Mesenchymal stem cell (in vitro differentiated cells and primary cell): ENCODE measurements around the gene ZFP36L1.

Source experiments
- DNase-seq: peaks from one replicate; pipeline ENCODE4 v3.0.0-alpha.2; 2013
- H2AFZ ChIP-seq: one replicate; pipeline ENCODE4 v1.6.1; 2013; ENCODE audit warnings: low read depth, mild to moderate bottlenecking, control low read depth, inconsistent platforms, low read length, moderate library complexity
- H2AK5ac ChIP-seq: 2 replicates; pipeline ENCODE4 v1.6.1; 2013; ENCODE audit warnings: low read length, moderate library complexity, mild to moderate bottlenecking, inconsistent platforms; ENCODE audit not compliant: severe bottlenecking
- H2BK120ac ChIP-seq: one replicate; pipeline ENCODE4 v1.6.1; 2013; ENCODE audit warnings: low read depth, mild to moderate bottlenecking, inconsistent platforms, low read length, moderate library complexity
- H2BK12ac ChIP-seq, 2 experiments: one replicate each; pipeline ENCODE4 v1.6.1; 2013; ENCODE audit warnings: inconsistent platforms in 2 of 2, low read length in 2 of 2, mild to moderate bottlenecking in 2 of 2, moderate library complexity in 2 of 2, control low read depth in 1 of 2
- H2BK15ac ChIP-seq: one replicate; pipeline ENCODE4 v1.6.1; 2013; ENCODE audit warnings: mild to moderate bottlenecking, low read depth, inconsistent platforms; ENCODE audit not compliant: poor library complexity, severe bottlenecking
- H2BK5ac ChIP-seq: 2 replicates; pipeline ENCODE4 v1.6.1; 2013; ENCODE audit warnings: low read depth, mild to moderate bottlenecking, low read length, control low read depth, inconsistent platforms; ENCODE audit not compliant: poor library complexity, severe bottlenecking
- H3K14ac ChIP-seq, 2 experiments: one replicate each; pipeline ENCODE4 v1.6.1; 2013; ENCODE audit warnings: inconsistent platforms in 2 of 2, low read length in 2 of 2, control low read depth in 1 of 2, mild to moderate bottlenecking in 1 of 2, moderate library complexity in 1 of 2
- H3K18ac ChIP-seq, 2 experiments: one replicate each; pipeline ENCODE4 v1.6.1; 2013; ENCODE audit warnings: inconsistent platforms in 2 of 2, low read length in 2 of 2, control low read depth in 1 of 2, low read depth in 1 of 2, mild to moderate bottlenecking in 1 of 2
- H3K23ac ChIP-seq, 2 experiments: one replicate each; pipeline ENCODE4 v1.6.1; 2013; ENCODE audit warnings: inconsistent platforms in 2 of 2, low read length in 2 of 2, mild to moderate bottlenecking in 2 of 2, moderate library complexity in 2 of 2, control low read depth in 1 of 2
- H3K27ac ChIP-seq: 2 replicates; pipeline ENCODE4 v1.5.1; 2013; ENCODE audit warnings: mild to moderate bottlenecking, moderate library complexity, low read length, control low read depth, inconsistent platforms; ENCODE audit not compliant: poor library complexity, severe bottlenecking
- H3K27me3 ChIP-seq, 2 experiments: 2 replicates each; pipeline versions ENCODE4 v1.6.1 to v1.7.0; 2013; ENCODE audit warnings: low read length in 2 of 2, mild to moderate bottlenecking in 2 of 2, moderate library complexity in 2 of 2, control low read depth in 1 of 2, inconsistent platforms in 1 of 2; ENCODE audit not compliant: control insufficient read depth in 1 of 2, insufficient read depth in 1 of 2
- H3K36me3 ChIP-seq, 2 experiments: 2 replicates each; pipeline versions ENCODE4 v1.6.1 to v1.7.0; 2013; ENCODE audit warnings: low read length in 2 of 2, control low read depth in 1 of 2, inconsistent platforms in 1 of 2, low read depth in 1 of 2, mild to moderate bottlenecking in 1 of 2; ENCODE audit not compliant: insufficient read depth in 2 of 2, control insufficient read depth in 1 of 2
- H3K4ac ChIP-seq, 2 experiments: one replicate each; pipeline ENCODE4 v1.6.1; 2013; ENCODE audit warnings: inconsistent platforms in 2 of 2, low read length in 2 of 2, mild to moderate bottlenecking in 2 of 2, moderate library complexity in 2 of 2, control low read depth in 1 of 2, low read depth in 1 of 2
- H3K4me1 ChIP-seq: 2 replicates; pipeline ENCODE4 v1.6.1; 2013; ENCODE audit warnings: low read depth, low read length, control low read depth; ENCODE audit not compliant: control insufficient read depth, insufficient read depth
- H3K4me2 ChIP-seq: 2 replicates; pipeline ENCODE4 v1.6.1; 2013; ENCODE audit warnings: low read length, mild to moderate bottlenecking, inconsistent platforms; ENCODE audit not compliant: poor library complexity, severe bottlenecking
- H3K4me3 ChIP-seq, 2 experiments: 2 replicates each; pipeline versions ENCODE4 v1.5.1 to v1.7.0; 2013; ENCODE audit warnings: low read length in 2 of 2, mild to moderate bottlenecking in 2 of 2, control low read depth in 1 of 2, low read depth in 1 of 2; ENCODE audit not compliant: insufficient read depth in 1 of 2
- H3K79me1 ChIP-seq: replicated peaks from 2 replicates; pipeline ENCODE4 v1.6.1; 2013; ENCODE audit warnings: mild to moderate bottlenecking, control low read depth, low read length, inconsistent platforms; ENCODE audit not compliant: poor library complexity, severe bottlenecking
- H3K9ac ChIP-seq: 2 replicates; pipeline ENCODE4 v1.7.0; 2013; ENCODE audit warnings: mild to moderate bottlenecking, low read length, moderate library complexity
- H3K9me3 ChIP-seq: 2 replicates; pipeline ENCODE4 v1.7.0; 2013; ENCODE audit warnings: mild to moderate bottlenecking, low read length; ENCODE audit not compliant: control insufficient read depth
- H4K8ac ChIP-seq: one replicate; pipeline ENCODE4 v1.6.1; 2013; ENCODE audit warnings: inconsistent platforms, mild to moderate bottlenecking, low read length, moderate library complexity
- H4K91ac ChIP-seq: one replicate; pipeline ENCODE4 v1.6.1; 2013; ENCODE audit warnings: mild to moderate bottlenecking, low read length, inconsistent platforms
- WGBS: methylation state at CpG from one replicate; pipeline ENCODE4 v1.1.7; 2013; ENCODE audit warnings: mixed read lengths; 5-methylcytosine and 5-hydroxymethylcytosine counted together

Gene ZFP36L1

GRCh38 chr14:68822132-68822651 lies 29.3 kb upstream of the ZFP36L1 start:
- Histone ChIP-seq H4K91ac (peak overlapping the region; percentile 6), H3K27me3 (no peaks in the 10 kb centered on the region), H3K23ac (peak overlapping the region in 1 of 2 experiments; percentile 30), H2AFZ (no peak overlapping the region), H3K9ac (no peak overlapping the region), H3K4ac (no peak overlapping the region), H2BK120ac (no peak overlapping the region), H3K4me3 (no peak overlapping the region), H4K8ac (no peak overlapping the region), H3K18ac (peak overlapping the region in 1 of 2 experiments; percentile 29), H3K36me3 (no peaks in the 10 kb centered on the region), H3K9me3 (no peaks in the 10 kb centered on the region), H3K4me2 (no peak overlapping the region), H3K14ac (peak overlapping the region in 1 of 2 experiments; percentile 66), H3K27ac (no peak overlapping the region), H2BK5ac (no peak overlapping the region), H2AK5ac (peak overlapping the region; percentile 44), H3K79me1 (peaks cover 7% of the 10 kb centered on the region), H2BK12ac (peak overlapping the region in 1 of 2 experiments; percentile 61), H3K4me1 (peaks cover 27% of the 10 kb centered on the region), H2BK15ac (no peak overlapping the region)
- no peak for DNase-seq
- 78% methylated on average over 4 of the region's 4 CpGs for WGBS

- Histone ChIP-seq H3K36me3 (no peaks in the 10 kb centered on the region), H4K8ac (peak overlapping the region; percentile 16), H2BK15ac (peak overlapping the region; percentile 12), H3K18ac (peak overlapping the region in 1 of 2 experiments; percentile 25), H3K79me1 (peaks cover 7% of the 10 kb centered on the region), H3K4me1 (peaks cover 38% of the 10 kb centered on the region), H3K9ac (no peak overlapping the region), H2AK5ac (no peak overlapping the region), H2BK5ac (no peak overlapping the region), H2BK120ac (peak overlapping the region; percentile 11), H3K4ac (peak overlapping the region in 1 of 2 experiments; percentile 39), H2AFZ (no peak overlapping the region), H3K23ac (no peak overlapping the region), H4K91ac (peak overlapping the region; percentile 67), H3K4me3 (no peak overlapping the region), H3K4me2 (no peak overlapping the region), H3K27me3 (no peaks in the 10 kb centered on the region), H2BK12ac (peak overlapping the region; percentile 51 to 72), H3K14ac (no peak overlapping the region), H3K27ac (no peak overlapping the region), H3K9me3 (no peaks in the 10 kb centered on the region)
- DNase-seq, result no peak
- 92% methylated on average over 18 of the region's 18 CpGs for WGBS
These were observed 28.3 kb upstream of the ZFP36L1 start for GRCh38 chr14:68820999-68821683.

GRCh38 chr14:68820536-68820935 lies 27.7 kb upstream of the ZFP36L1 start:
- no peak overlapping the region for H2BK15ac ChIP-seq
- H2BK12ac ChIP-seq, result peak overlapping the region in 1 of 2 experiments; percentile 51
- H4K8ac ChIP-seq, result no peak overlapping the region
- no peak overlapping the region for H2AK5ac ChIP-seq
- no peaks in the 10 kb centered on the region for H3K9me3 ChIP-seq
- peak overlapping the region in 1 of 2 experiments; percentile 39 for H3K4ac ChIP-seq
- no peak overlapping the region for H2BK5ac ChIP-seq
- H3K27me3 ChIP-seq, result no peaks in the 10 kb centered on the region
- H4K91ac ChIP-seq, result no peak overlapping the region
- no peak overlapping the region for H3K18ac ChIP-seq
- H2AFZ ChIP-seq, result no peak overlapping the region
- no peak overlapping the region for H3K9ac ChIP-seq
- peaks cover 43% of the 10 kb centered on the region for H3K4me1 ChIP-seq
- peaks cover 10% of the 10 kb centered on the region for H3K79me1 ChIP-seq
- DNase-seq, result no peak
- H3K14ac ChIP-seq, result no peak overlapping the region
- no peak overlapping the region for H3K4me2 ChIP-seq
- no peak overlapping the region for H3K23ac ChIP-seq
- H3K4me3 ChIP-seq, result no peak overlapping the region
- no peak overlapping the region for H3K27ac ChIP-seq
- no peak overlapping the region for H2BK120ac ChIP-seq
- no peaks in the 10 kb centered on the region for H3K36me3 ChIP-seq
- 94% methylated on average over 3 of the region's 4 CpGs for WGBS

- no peak overlapping the region for H2BK5ac ChIP-seq
- H3K4me1 ChIP-seq, result peaks cover 45% of the 10 kb centered on the region
- H2BK120ac ChIP-seq, result no peak overlapping the region
- H2BK15ac ChIP-seq, result peak overlapping the region; percentile 82
- H2BK12ac ChIP-seq, result peak overlapping the region in 1 of 2 experiments; percentile 29
- no peak overlapping the region for H3K4ac ChIP-seq
- no peak overlapping the region for H4K8ac ChIP-seq
- DNase-seq, result no peak
- no peak overlapping the region for H3K23ac ChIP-seq
- WGBS, result 91% methylated on average over 8 of the region's 9 CpGs
- peak overlapping the region; percentile 67 for H4K91ac ChIP-seq
- H2AFZ ChIP-seq, result no peak overlapping the region
- H3K4me3 ChIP-seq, result no peak overlapping the region
- no peak overlapping the region for H3K4me2 ChIP-seq
- H3K79me1 ChIP-seq, result peaks cover 10% of the 10 kb centered on the region
- H3K14ac ChIP-seq, result no peak overlapping the region
- H3K36me3 ChIP-seq, result no peaks in the 10 kb centered on the region
- no peak overlapping the region for H3K9ac ChIP-seq
- H3K27me3 ChIP-seq, result no peaks in the 10 kb centered on the region
- H2AK5ac ChIP-seq, result no peak overlapping the region
- peak overlapping the region; percentile 5 to 61 for H3K18ac ChIP-seq
- no peaks in the 10 kb centered on the region for H3K9me3 ChIP-seq
- H3K27ac ChIP-seq, result no peak overlapping the region
These were observed 27.3 kb upstream of the ZFP36L1 start for GRCh38 chr14:68820119-68820518.
